PC-9 (cell line): ENCODE results near the gene SLC43A3.

Experiments
- CTCF ChIP-seq: fragments of 200-600 bp; sonication (generic); conservative IDR thresholded peaks from 2 replicates; pipeline ENCODE4 v1.6.1; 2017; ENCODE audit warnings: mixed run types, antibody characterized with exemption, mild to moderate bottlenecking, moderate library complexity
- EZH2 ChIP-seq: fragments of 200-600 bp; sonication (generic); IDR thresholded peaks from 2 replicates; pipeline ENCODE4 v1.8.0; 2017; ENCODE audit warnings: antibody characterized with exemption, low read depth

- TF ChIP-seq CTCF: no peak
- no peak for TF ChIP-seq EZH2
Measured at GRCh38 chr11:57444362-57445121, 17.6 kb upstream of the SLC43A3 start.
